HG03196 (cell line): ENCODE data around the gene OSTF1.

Experiments
- ATAC-seq: cut with Tn5 transposase; IDR thresholded peaks from one replicate; pipeline ENCODE4 v1.9.1; 2021; ENCODE audit not compliant: unreplicated experiment

OSTF1 gene

DNA sequence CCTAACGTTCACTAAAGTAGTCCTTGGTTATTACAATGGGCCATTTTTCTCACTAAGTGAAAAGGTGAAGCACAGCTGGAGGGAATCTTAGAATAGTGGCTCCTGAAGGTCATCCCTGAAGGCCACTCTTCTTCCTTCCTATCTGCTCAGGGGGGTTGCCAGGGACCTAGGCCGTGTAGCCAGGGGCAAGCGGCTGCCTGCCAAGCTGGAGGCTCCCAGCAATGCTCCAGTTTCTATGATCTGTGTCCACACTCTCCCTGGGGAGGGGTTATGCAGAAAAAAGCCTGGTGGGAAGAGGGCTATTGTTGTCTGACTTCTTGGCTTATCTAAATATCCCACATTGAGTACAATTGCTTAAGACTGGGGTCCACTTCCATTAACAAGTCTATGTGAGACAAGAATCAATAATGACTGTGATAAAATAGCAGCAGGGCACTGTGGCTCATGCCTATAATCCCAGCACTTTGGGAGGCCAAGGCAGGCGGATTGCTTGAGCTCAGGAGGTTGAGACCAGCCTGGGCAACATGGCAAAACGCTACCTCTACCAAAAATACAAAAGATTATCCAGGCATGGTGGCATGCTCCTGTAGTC lies 4.1 kb upstream of the OSTF1 start:
- no peak for ATAC-seq

DNA sequence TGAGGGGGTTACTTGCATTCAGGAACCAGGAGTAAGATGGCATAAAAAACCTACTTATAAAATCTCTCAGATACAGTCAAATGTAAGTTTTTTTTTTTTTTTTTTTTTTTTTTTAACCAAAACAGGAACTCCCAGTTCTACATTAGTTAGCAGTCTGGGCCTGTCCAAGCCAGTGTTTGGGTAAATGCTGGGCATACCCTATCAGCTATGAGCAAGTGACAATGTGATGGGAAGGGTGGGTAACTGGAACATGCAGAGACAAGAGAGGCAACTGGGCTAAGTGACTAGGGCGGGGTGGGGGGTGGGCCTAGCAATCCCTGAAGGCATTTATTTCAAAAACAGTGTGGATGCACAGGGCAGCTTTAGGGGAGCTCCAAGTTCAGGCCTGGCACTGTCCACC lies 2.7 kb upstream of the OSTF1 start:
- ATAC-seq: no peak

DNA sequence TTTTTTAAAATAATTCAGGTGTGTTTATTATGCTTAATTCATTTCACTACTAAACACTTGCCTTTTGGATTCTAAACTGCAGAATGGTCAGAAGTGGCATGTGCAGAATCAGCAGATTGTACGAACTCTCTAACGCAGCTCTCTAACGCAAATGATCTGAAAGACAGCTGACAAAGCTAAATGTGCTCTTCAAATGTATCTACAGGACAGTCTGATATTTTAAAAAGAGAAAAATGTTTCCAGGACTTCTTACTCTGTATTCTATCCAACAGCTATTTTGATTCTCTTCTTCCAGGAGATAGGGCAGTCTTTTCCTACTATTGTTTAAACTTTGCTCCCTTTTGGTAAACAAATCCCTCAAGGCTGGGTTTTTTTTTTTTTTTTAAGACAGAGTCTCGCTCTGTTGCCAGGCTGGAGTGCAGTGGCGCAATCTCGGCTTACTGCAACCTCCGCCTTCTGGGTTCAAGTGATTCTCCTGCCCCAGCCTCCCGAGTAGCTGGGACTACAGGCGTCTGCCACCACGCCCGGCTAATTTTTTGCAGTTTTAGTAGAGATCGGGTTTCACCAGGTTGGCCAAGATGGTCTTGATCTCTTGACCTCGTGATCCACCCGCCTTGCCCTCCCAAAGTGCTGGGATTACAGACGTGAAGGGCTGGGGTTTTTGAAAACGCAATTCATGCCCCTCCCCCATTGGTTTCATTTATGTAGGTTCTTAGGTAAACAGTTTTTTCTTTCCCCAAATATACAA lies 1.6 kb upstream of the OSTF1 start:
- ATAC-seq: no peak

DNA sequence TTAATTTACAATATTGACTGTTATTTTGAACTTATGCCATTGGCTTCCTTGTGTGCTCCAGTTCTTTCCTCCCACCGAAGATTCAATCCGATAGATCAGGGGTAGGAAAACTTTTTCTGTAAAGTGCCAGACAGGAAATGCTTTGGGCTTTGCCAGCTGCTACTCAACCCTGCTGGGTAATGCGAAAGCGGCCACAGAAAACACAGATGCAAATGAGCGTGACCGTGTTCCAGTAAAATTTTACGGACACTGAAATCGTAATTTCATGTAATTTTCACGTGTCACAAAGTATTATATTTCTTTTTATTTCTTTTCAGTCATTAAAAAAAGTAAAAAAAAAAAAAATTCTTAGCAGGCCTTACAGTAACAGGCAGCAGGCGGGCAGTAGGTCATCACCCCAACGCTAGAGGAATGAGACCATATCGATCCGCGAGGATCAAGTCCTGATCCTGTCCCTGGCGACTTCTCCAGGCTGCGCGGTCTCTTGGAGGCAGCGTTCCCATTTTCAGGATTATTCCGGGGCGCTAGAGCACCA lies 958 bp upstream of the OSTF1 start:
- peak; percentile 28 for ATAC-seq

DNA sequence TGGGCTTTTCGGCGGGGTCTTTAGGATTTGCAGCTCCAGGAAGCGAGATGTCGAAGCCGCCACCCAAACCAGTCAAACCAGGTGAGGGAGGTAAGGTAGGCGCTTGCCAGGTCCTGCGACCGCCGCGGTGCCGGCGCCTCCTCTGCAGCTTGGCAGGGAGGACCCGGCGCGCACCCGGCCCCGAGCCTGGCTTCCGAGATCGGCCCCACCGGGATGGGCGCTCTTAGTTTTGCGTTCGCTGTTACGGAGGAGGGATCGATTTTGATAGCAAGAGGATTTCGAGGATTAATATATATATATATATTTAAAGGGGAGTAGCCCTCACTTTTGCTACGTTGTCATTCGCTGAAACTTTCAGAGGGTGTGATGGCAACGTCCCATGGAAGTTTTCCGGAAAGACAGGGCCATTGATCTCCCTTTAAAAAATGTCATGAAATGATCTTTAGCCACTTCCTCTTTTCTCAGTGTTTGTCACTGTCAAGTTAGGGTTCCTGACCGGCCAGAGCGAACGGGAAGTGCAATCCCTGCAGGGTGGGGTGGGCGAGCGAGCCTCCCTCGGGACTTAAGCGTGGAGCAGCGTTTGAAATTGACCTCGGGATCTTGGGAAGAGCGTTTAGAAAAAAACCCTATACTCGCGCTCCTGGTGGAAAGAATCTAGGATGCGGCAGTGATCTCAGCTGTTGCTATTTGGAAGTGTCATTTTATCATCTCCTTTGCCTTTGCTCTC lies 495 bp downstream of the OSTF1 start:
- ATAC-seq: peak; percentile 36

DNA sequence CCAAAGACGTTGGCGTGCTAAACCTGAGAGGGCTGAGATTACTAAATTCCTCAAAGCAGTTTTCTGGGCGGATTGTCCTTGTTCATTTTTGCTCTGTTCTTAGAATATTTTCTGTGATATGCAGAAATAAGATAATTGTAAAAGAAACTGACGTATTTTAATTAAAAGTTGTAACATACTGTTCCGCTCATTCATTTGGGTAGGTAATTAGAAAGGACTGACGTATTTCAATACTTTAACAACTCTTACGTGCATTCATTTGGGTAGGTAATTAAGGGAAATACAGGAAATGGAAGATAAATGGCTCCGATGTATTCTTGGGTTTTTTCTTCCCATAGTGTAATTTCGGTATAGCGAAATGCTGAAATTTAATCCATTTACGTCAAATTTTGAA lies 1.1 kb downstream of the OSTF1 start:
- ATAC-seq: no peak

DNA sequence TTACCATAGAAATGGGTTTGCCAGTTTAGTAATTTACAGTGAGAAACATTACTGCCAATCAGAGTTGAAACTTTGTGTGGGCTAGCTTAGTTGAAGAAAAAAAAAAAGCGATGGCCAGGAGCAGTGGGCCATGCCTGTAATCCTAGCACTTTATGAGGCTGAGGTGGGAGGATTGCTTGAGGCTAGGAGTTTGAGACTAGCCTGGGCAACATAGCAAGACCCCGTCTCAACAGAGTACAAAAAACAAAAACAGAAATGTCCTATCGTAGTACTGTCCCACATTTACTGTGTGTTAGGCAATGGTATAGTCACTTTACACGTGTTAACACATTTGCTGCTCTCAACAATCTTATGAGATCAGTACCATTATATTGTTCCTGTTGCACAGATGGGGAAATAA lies 2.3 kb downstream of the OSTF1 start:
- ATAC-seq: no peak

DNA sequence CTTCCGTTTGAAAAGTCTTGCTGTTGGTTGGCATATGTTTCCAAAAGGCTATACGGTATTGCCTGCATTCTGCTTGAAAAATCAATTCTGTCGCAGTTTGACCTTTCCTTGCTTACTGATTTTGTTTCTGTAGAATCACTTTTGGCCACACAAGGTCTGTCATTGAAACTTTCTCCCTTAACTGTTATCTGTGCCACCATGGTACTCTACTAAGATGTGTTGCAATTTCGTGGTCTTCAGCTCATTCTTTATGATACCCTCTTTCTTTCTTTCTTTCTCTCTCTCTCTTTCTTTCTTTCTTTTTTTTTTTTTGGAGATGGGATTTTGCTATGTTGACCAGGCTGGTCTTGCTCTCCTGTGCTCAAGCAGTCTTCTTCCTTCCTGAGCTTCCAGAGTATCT lies 4.5 kb downstream of the OSTF1 start:
- no peak for ATAC-seq

DNA sequence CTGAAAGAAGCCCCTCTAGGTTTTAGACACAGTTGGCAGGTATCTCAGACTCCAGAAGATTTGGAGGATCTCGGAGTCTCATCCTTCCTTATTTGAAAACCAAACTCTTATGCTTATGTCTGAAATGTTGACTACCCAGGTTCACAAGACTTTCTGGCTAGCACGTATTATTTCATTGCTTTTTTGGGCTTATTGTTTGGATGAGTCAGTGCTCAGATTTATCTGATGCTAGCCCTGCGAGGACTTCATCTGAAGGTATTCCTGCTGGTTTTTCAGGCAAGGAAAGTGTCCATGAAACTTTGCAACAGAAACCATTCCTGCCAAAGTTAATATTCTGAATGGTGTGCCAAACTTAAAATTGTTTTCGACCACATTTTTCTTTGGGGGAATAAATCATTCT lies 8.5 kb downstream of the OSTF1 start:
- ATAC-seq: no peak

DNA sequence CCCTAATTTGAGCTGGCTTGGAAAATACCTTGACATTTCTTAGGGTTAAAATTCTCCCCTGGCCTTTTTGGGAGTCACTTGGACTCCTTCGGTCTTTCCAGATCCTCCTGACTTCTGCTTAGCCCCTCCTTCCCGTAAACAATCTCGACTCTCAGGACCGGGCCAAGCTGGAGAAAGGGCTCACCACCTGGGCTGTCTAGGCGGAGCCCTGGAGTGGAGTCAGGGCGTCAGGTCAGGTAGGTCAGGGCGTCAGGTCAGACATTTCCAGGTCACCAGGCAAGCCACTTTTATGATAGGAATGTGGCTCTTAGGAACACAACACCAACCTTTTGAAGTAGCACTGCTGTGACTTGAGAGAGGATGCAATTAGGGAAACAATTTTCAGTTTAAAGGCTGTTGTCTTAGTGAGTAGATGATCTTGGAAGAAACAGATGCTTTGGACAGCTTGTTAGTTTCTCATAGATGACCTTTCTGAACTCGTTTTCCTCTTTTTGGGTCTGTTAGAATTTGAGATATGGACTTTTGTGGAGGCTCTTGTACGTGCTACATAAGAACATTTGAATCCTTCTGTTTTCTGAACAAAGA lies 12.8 kb downstream of the OSTF1 start:
- ATAC-seq: no peak

DNA sequence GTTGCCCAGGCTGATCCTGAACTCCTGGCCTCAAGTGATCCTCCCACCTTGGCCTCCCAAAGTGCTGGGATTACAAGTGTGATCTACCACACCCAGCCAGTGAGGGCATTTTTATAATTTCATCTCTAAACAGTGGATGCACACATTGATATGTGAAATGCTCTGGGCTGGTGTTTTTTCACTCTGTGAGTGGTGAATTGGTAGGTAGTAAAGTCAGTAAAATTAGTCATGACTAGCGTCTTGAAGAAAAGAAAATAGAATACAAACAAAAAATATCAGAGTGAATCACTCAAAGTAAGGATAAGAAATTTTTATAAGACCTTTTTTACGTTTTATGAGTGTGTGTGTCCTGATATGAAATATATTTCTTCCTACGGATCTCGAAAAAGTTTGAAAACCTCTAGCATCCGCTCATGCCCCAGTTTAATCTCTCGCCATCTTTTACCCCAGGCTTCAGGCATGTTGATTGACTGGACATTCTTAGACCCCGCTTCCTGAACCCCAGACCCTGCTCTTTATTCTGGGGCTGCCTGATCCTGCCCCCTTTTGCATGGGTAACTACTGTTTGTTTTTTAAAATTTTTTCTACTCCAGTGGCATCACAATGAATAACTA lies 14.0 kb downstream of the OSTF1 start:
- no peak for ATAC-seq

DNA sequence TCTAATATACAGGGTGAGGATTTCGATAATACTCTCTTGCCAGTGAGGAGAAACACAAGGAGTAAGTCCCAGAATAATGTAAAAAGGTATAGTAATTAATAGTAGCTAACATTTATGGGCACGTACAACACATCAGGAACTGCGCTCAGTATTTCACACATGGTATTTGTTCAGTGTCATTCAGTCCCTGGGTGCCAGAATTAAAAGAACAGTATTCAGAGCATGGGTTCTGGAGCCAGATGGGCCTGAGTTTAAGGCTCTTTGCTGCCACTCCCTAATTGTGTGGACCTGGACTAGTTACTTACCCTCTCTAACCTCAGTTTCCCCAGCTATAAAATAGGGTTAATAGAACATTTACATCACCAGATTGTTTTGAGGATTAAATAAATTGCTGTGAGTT lies 16.3 kb downstream of the OSTF1 start:
- no peak for ATAC-seq

DNA sequence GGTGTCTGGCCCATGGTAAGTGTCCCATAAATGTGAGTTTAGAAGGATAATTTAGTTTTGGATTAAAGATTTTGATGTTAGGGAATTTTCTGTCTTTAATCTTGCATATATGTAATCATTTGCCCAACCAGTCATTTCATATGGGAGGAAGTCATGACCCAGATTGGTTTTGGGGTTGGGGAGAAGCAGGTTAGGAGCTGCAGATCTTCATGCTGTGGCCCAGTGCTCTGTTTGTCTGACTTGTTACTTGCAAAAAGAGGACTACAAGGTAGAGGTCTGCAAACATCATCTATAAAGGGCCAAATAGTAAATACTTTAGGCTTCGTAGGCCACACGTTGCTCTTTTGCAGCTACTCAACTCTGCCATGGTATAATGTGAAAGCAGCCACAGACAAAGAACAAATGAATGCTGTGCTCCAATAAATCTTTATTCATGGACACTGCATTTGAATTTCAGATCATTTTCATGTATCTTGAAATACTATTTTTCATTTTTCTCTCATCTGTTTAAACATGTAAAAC lies 16.8 kb downstream of the OSTF1 start:
- no peak for ATAC-seq

DNA sequence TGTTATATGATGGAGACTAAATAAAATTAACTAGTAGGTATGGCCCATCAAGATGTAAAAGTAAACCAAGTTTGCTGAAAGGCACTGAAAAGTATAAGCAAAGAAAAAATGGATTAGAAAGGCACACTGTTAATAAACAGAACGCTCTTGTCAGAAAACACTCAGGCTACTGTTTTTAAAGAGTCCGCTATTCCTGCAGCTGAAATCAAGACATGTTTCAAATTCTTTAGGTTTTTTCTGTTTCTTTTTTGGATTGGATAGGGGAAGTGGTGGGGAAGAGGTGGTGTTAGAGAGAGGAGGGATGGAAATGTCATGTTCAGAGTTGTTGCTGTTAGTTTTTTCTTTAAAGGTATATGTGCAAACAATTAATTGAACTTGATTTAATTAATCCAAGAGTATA lies 17.5 kb downstream of the OSTF1 start:
- no peak for ATAC-seq

DNA sequence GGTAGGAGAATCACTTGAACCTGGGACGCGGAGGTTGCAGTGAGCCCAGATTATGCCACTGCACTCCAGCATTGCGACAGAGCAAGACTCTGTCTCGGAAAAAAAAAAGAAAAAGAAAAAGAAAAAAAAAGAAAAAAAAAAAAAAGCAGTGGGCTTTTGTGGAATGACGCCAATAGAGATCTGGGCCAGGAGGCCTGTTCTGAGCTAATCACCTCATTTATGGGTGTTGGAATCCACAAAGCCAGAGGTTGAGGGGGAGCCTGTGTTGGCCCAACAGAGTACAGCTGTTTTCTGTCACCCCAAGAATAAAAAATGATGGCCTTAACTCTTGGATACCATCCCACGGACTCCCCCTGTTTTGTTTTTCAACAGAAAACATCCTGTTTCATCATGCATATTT lies 18.5 kb downstream of the OSTF1 start:
- ATAC-seq: no peak

DNA sequence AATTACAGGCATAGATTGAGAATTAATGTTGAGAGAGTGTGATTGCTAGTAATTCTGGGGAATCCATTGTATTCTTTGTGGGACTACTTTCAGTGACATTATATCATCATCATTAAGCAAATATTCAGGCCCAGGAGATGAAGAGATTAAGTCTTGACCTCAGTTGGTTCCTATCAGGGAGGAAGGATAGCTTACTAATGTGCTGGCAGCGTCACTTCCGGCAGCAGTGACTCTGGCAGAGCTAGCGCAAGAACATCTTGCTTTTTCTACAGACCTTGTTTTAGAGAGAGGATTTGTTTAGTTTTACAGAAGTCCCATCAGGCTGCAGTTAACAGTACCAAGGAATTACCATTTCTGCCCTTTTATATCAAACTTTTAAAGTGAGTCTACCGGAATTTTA lies 20.3 kb downstream of the OSTF1 start:
- ATAC-seq: no peak

DNA sequence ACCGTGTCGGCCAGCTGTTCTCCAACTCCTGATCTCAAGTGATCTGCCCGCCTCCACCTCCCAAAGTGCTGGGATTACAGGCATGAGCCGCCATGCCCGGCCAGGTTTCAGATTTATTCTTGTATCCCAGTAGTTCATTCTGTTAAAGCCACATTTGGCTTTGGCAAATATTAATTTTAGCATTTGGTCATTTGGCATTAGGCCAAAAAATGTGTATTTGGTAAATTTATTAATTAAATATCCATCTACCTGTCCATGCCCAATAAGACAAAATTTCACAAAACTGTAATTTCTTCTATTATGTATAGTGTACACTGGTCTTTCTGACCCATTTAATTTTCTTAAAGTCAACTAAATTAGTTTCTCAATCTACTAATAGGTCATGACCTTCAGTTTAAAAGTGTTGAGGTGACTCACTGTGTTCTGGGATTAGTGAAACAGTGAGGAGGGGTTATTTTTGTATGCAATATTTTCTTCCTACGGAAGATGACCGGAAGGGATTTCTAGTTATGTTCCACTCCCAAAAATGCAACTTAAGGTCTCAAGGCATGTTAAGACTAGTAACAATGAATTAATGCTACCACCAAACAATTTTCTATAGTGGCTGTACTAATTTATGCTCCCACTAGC lies 21.0 kb downstream of the OSTF1 start:
- ATAC-seq: no peak

DNA sequence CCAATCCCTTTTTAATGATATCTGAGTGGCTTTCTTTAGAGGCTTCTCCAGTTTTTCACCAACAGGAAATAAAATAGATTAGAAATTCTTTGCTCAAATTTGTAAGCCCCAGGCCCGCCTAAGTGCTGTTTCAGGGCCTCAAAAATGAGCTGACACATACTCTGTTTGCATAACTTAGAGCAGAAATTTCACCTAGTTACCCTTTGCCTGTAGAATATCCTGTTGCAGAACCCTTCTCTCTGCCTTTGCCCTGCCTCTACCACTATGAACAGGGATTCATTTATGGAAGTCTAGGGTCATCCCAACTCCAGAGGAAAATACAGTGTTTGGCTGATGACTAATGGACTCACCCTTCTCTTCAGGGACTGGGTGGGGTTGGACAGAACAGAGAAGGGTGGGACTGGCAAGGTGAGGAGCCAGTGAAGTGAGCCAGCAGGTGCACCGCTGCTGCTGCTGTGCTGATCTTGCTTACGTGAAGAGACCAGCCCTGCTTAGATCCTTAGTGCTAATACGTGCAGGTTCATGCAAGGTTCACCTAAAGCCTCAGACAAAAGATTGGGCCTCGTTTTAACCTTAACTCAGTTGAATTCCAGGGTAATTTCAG lies 22.8 kb downstream of the OSTF1 start:
- ATAC-seq: no peak

DNA sequence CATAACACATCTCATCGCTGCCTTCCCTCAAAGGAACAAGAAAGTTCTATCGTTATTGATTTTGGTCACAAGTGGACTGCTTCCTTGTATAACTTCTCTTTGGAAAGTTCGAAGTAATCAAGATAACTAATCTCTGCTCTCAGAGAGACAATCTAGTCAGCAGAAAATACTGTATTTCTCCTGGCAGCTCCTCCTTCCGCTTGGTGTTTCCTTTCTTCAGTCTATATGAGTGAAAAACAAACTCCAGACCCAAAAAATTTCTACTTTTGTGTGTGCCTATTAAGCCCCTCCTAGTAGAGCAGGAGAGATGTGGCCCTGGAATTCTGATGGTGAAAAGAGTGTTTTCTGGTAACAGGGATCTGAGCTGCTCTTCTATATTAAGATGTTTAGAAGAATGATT lies 24.5 kb downstream of the OSTF1 start:
- no peak for ATAC-seq

DNA sequence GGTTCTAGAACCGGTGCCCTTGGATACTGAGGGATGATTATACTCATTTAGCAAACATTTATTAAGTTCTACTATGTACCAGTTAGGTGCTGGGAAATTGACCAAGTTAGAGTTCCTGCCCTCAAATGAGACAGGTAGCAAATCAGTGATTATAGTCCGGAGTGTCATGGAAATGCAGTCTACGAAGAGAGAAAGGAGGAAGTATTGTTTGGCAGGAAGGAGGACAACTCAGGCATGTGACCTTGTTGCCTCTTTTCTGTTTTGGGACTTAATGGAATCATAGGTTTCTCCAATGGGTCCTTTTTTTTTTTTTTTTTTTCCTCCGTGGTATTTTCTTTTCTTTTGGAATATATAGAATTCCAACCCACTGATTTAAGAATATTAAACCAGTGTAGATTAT lies 28.0 kb downstream of the OSTF1 start:
- no peak for ATAC-seq
